Amniotic stem cell (primary cell): ENCODE results near the gene HK2.

Source experiments
- DNase-seq: peaks from one replicate; lab custom pipeline; 2025; lab: John Stamatoyannopoulos, UW

The HK2 gene

DNA sequence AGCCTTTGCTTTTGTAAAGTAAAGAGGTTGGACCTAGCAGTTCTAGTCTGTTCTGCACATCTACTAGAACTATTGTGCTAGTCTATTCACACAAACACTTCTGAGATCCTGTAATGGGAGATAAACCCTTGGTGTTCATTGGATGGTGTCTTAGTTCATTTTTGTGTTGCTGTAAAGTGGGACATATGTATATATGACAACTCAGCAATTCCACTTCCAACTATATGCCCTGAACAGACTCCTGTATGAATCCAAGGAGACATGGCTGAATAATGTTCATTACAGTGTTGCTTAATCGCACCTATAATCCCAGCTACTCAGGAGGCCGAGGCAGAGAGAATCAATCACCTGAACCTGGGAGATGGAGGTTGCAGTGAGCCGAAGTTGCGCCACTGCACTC is 23.3 kb downstream of the HK2 start:
- no peak for DNase-seq

- DNase-seq: no peak
Measured at GRCh38 chr2:74857725-74858124, 23.8 kb downstream of the HK2 start.

- no peak for DNase-seq
Measured at GRCh38 chr2:74858281-74858680, 24.4 kb downstream of the HK2 start.

GRCh38 chr2:74860079-74860478 is 26.2 kb downstream of the HK2 start:
- DNase-seq: no peak

- no peak for DNase-seq
Measured at GRCh38 chr2:74860521-74860920, 26.6 kb downstream of the HK2 start.

- DNase-seq: no peak
Measured at GRCh38 chr2:74861531-74861930, 27.6 kb downstream of the HK2 start.

DNA sequence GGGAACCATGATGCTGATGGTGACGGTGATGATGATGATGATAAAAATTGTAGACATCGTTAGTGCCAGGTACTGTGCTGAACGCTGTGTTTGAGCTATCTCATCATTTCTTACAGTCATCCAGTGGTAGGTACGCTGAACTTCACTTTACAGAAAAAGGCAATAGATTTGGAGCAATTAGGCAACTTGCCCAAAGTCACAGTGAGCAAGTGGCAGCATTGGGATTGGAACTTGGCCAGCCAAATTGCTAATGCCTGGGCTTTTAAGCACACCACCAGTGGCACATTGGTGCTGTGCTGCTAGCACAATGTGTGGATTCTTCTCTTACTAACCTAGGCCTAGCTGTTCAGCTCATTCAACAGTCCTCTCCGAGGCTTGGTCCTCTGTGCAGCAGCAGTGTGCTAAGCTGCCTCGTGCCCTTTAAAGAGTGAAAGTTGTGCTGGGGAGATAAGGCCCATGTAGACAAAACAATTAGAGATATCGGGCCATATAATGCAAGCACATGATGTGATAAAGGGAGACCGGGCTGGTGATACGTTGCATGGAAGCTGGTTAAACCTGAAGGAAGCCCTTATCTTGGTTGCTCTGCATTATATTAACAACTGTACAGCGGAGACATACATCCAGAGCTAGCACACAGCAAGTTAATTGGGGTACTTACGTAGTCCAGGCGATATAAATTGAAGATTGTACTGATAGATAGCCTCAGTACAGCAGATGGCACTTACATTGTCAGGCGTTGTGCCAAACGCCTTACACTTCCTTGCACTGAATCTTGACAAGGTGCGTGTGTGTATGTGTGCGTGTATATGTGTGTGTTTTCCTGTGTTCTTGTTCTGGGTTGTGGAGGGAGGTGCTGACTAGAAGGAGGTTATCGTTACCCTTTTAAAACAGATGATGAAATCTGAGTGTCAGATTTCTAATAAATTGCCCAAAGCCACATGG is 28.4 kb downstream of the HK2 start:
- DNase-seq: no peak

DNA sequence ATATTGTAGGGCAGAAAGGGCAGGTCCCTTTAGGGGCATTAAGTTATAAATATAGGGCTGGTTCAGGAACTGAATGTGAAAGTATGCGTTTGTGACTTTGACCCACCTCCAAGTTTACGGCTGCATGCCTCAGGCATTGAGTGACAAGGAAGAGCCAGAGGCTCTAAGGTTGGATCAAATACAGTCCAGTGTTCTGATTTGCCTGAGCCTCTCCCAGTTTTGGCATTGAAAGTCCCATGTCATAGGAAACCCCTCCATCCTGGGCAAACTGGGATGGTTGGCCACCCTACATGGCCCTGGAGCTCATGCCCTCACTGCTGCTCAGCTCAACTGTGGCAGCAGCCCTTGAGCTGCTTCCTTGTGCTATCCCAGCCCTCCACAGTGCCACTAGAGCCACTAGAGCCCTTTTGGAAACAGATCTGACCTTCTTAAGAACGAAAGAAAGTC is 29.9 kb downstream of the HK2 start:
- no peak for DNase-seq

DNA sequence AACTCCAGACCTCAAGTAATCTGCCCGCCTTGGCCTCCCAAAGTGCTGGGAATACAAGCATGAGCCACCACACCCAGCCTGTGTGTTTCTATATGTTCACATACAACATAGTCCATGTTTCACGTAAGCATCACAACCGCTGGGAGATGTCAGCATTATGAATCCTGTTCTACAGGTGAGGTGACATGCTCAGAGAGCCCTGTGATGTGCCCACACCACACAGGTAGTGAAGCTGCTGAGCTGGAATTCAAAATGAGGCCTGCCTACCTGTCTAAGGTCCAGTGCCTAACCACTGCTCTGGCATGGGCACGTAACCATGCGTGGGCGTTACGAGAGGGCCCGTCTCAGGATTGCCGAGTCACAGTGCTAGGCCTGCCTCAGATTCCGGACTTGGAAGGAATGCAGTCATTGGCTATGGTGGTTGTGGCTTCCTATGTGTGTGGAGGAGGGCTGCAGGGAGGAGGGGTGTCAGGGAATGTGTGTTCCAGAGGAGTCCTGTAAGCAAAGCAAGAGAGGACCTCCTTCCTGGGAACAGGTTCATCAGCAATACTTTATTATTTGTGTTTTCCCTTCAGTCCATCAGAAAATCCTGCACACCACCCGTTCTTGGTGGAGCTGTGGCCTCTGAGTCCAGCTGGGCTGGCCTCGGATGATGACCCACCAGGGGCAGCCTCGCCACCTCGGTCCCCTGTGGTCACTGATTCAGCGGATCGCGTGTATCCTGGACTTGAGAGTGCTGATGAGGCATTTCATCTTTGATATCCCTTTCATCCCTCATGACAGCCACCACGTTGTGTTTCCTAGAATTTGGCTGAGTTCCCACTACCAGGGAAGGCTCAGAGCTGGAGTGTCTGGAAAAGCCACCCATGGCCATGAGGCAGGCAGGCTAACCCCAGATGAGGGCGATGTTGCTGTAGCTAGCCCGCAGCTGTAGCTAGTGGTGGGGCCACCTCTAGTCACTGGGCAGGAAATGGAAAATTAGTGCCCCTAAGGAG is 31.1 kb downstream of the HK2 start:
- DNase-seq: no peak

DNA sequence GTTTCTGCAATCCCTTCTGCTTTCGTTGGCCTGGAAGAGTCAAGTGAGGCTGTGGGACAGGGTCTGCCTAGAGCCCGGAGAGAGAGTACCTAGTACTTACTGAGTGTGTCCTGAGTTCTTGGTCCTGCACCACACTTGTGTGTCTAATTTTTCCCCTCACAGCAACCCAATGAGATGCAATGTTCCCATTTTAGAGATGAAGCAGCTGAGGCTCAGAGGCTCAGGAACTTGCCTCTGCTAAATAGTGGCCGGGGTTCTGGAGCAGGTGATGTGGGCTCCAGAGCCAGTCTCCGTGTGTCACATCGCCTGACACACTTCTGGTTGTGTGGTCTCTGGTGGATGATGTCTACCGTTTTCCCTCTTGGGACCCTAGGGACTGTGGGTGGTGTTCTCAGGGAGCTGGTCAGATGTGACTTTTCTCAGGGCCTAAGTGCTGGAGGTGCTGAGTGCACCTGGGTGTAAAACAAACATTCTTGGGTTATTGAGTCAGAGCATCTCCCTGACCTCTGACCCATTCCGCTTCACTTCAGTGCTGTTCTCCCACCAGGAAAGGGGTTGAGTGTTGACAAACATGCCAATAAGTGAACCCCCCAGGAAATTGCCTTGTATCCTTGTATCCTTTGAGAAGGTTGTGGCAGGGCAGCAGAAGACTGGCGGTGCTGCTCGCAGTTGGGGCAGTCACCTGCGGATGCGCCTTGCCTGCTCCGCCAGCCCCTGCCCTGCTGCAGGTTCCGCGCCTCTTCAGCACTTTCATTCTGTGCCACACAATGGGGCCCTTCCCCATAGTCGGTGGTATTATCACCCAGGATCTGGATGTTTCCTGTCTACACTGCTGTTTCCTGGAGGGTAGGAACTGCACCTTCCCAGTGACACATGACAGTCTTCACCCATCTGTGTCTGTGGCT is 32.1 kb downstream of the HK2 start:
- DNase-seq: no peak

DNA sequence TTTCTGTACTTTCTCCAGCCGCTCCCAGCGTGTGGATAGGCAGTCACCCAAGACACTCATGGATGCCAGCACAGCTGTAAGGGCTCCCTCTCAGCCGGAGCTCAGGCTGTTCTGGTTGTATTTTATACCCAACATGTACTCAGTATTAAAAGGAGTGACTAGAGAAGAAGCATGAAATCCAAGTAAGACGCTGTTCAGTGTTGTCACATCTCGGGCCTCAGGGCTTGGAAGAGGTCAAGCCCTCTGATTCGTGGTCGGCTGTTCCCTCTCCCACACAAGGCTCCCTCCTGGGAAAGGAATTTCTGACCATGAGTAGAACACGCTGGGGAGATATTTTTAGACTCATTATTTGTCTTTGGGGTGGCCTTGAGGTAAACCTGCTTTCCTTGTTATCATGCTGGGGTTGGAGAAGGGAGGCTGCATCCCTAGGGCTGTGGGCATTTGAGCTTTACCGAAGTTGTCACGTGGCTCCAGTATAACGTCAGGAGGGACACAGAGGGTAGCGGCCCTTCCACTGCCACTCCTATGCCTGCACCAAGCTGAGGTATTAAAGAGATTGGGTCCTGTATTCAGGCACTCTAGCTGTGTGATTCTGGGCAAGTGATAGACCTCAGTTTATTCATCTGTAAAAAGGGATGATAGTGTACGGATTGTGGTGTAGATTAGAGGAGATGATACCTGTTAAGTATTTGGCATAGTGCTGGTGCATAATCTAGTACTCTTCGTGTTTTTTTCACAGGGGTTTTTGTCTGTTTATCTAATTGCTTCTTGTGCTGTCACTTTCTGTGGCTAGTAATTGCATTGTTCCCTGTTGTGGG is 34.1 kb downstream of the HK2 start:
- no peak for DNase-seq

DNA sequence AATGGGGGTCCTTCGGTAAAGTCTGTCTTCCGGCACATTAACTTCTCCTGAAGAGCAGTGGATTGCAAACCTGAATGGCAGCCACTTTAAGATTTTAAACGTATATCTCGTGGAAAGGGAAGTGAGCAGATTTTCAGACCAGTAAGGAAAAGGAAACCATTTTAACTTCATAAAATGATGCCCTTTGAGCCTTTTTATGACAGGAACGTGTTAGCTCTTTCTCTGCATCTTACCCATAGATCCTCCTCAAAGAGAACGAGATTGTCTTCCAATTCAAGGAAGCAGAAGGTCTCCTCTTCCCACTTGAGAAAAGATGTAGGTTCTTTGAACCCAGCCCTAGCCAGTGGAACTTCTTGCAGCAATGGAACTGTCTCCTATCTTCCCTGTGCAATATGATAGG is 35.6 kb downstream of the HK2 start:
- no peak for DNase-seq

GRCh38 chr2:74870951-74871350 is 37.0 kb downstream of the HK2 start:
- DNase-seq: no peak

DNA sequence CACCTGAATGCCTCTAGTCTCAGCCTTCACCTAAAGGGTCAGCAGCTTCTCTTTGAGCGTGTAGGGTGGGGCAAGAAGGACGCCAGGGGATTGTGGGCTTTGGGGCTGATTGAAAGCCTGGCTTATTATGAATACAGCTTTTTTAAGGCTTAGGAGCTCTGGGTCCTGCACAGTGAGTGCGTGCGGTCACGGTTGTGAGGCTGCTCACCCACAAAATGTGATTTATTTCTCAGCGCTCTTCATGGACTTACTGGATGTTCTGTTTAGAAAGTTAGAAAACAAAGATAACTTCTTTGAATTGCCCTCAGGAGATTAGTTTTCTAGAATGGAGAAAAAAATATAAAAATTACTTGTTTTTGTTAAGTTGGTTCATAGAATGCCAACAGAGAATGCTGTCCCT is 37.5 kb downstream of the HK2 start:
- DNase-seq: no peak

DNA sequence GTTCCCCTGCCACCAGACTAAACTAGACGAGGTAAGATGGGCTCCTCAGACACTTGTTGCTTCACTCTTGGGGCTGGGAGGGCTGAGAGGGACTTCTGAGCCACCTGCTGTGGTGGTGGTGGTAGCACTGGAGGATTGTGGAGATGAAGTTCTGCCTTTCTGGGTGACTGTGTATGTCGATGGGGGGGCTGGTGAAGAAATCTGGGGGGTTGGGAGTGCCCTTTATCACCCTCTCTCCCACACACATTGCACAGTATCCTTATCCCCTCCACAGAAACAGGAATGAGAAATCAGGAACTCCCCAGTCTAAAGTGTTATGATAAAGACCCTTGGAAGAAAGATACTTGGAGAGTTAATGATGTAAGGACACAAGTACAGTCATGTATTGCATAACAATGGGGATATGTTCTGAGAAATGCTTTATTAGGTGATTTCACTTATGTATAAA is 38.5 kb downstream of the HK2 start:
- DNase-seq: no peak

DNA sequence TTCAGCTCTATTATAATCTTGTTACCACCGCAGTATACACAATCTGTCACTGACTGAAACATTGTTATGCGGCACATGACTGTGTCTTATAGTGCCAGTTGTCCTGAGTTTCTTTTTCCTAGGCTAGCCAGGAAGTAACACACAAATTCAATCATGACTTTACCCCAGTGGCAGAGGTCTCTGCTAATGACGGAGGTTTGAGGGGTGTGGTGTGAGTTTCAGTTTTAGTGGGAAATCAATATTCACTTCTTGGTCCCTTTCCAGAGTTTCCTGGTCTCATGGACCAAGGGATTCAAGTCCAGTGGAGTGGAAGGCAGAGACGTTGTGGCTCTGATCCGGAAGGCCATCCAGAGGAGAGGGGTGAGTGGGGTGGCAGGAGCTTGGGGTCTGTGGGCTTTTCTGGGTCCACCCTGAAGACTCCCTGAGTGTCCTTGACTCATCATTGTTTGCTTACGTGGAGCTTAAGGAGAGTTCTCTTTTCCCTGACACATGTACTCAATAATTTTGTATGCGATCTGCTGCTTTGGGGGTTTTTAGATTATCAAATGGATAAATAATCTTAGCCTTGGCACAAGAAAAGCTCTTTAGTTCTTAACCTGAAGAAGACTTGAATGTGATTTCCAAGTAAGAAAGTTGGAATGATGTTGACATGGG is 39.2 kb downstream of the HK2 start:
- no peak for DNase-seq

DNA sequence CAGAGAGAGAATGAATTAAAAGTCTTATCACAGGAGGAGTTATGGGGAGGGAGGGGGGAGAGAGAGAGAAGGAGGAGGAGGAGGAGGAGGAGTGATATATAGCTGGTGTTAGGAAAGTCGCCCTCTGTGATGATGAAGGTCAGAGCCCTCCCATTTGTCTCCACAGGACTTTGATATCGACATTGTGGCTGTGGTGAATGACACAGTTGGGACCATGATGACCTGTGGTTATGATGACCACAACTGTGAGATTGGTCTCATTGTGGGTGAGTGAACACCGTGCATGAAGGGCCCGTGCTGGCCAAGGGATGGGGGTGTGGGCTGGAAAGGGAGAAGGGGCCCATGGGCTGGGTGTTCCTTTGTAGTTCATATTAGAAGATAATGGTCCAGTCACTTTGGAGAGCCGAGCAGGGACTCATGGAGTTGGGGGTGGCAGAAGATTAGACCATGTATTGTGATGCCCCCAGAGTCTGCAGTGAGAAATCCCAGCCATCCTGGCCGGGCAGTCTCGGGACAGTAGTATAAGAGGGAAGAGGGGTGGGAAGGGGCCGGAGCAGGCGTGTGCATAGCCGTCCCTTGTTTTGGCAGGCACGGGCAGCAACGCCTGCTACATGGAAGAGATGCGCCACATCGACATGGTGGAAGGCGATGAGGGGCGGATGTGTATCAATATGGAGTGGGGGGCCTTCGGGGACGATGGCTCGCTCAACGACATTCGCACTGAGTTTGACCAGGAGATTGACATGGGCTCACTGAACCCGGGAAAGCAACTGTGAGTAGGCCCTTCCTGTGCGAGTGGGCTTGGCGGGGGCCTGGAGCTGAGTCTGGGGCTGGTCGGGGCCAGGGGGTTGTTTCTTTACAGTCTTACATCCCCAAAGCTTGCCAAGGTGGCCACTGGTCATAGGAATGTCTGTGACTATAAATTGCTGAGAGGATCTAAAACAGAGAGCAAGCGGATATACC is 40.0 kb downstream of the HK2 start:
- DNase-seq: no peak

DNA sequence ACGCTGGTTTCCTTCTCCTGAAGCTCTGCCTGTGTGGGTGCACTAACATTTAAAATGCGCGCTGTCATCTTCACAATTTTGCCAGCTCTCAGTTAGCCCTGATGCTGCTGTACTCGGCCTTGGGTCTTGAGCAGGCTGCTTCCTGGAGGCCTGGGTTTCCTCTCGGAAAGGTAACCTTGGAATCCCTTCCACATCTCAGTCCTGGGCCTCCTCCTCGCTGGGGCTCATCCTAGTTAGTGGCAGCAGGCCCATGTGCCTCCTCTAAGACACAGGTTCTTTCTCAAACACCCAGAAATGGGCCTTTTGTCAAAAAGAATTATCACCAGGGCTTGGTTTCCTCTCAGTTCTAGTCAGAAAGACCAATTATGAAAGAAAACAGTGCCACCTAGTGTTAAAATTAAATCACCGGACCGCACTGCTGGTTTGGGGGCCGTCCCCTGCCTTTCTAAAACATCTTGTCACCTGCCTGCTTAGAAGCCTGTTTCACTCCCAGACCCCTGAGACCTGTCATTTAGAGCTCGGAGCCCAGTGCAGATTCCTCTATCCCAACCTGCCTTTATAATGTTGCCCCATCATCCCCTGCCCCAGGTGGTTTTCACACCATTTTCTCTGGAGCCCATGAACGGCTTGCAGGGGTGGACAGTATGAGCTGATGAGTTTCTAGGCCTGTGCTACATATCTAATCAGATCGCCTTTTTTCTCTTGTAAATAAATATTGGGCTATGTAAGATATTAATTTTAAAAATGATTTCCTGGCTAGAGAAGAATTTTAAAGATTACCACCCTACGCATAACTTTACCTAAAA is 42.4 kb downstream of the HK2 start:
- DNase-seq: peak; percentile 5
